ENCODE data around the gene POGLUT2. TPM values are rescaled to one million over a fixed set of nuclear protein-coding genes. Genes with fewer than 3 reads are reported as not detected.
A peak's percentile ranks its signal among the peaks of the same experiment; 100 is the strongest.

POGLUT2 gene
- total RNA-seq, 1 experiment from 2014 or later = 5.8 TPM

GRCh38 chr13:102845289-102845629 lies 46.5 kb upstream of the POGLUT2 start:
- Histone ChIP-seq H3K4me1 (ENCODE audit: control insufficient read depth, insufficient read depth, low read length) (peaks cover 7% of the 10 kb centered on the region), H3K27me3 (ENCODE audit: control insufficient read depth, insufficient read depth, low read length) (no peaks in the 10 kb centered on the region), H3K4me3 (ENCODE audit: low read depth in 2 of 2, low read length in 2 of 2) (peak overlapping the region; percentile 93 to 97), H3K9me3 (ENCODE audit: control insufficient read depth, insufficient read depth, low read depth, low read length) (no peaks in the 10 kb centered on the region), H3K27ac (ENCODE audit: low read length) (peak overlapping the region; percentile 91), H3K36me3 (ENCODE audit: control insufficient read depth, insufficient read depth, low read length) (peaks cover 8% of the 10 kb centered on the region; the same call in 1 of the 2 replicates)
- intact Hi-C loops (cut with micrococcal nuclease; ENCODE audit: unreplicated experiment) = no loop called here
- no peak for DNase-seq (ENCODE audit: low read depth, low spot score)
- POLR2A ChIA-PET = no interaction called here
- CTCF ChIA-PET = no interaction called here
- TF ChIP-seq TCF7L2 (IDR thresholded peaks at IDR 0.05; ENCODE audit: low read depth, low read length) (no peak), REST (IDR thresholded peaks at IDR 0.05; ENCODE audit: insufficient read depth in 1 of 2, low read depth in 2 of 2, low read length in 1 of 2) (no peak)
- peak; percentile 40 for ATAC-seq
- in situ Hi-C loops (cut with HindIII; ENCODE audit: low pct_unique_long_range_greater_than_20kb, low sequenced_read_pairs) = no loop called here
- BruUV-seq (replicated peaks) = TSS peak; percentile 99

- no peaks in the 10 kb centered on the region for H3K9me3 ChIP-seq (ENCODE audit: control insufficient read depth, insufficient read depth, low read depth, low read length)
- H3K27me3 ChIP-seq (ENCODE audit: control insufficient read depth, insufficient read depth, low read length) = no peaks in the 10 kb centered on the region
- intact Hi-C loops (cut with micrococcal nuclease; ENCODE audit: unreplicated experiment) (no loop called here), in situ Hi-C loops (cut with HindIII; ENCODE audit: low pct_unique_long_range_greater_than_20kb, low sequenced_read_pairs) (no loop called here)
- H3K36me3 ChIP-seq (ENCODE audit: control insufficient read depth, insufficient read depth, low read length) = no peaks in the 10 kb centered on the region
- no peak overlapping the region for H3K4me3 ChIP-seq (ENCODE audit: low read depth in 2 of 2, low read length in 2 of 2)
- ATAC-seq (no peak), DNase-seq (ENCODE audit: low read depth, low spot score) (no peak)
- TF ChIP-seq TCF7L2 (IDR thresholded peaks at IDR 0.05; ENCODE audit: low read depth, low read length) (no peak), REST (IDR thresholded peaks at IDR 0.05; ENCODE audit: insufficient read depth in 1 of 2, low read depth in 2 of 2, low read length in 1 of 2) (no peak), POLR2AphosphoS5 (IDR thresholded peaks at IDR 0.05; ENCODE audit: low read depth, low read length) (no peak), SIN3A (IDR thresholded peaks at IDR 0.05; ENCODE audit: borderline replicate concordance, insufficient read depth, low read depth, low read length) (no peak), CTCF (IDR thresholded peaks at IDR 0.05) (no peak)
- ChIA-PET CTCF (no interaction called here), POLR2A (no interaction called here)
- no peak overlapping the region for H3K27ac ChIP-seq (ENCODE audit: low read length)
- H3K4me1 ChIP-seq (ENCODE audit: control insufficient read depth, insufficient read depth, low read length) = no peaks in the 10 kb centered on the region
- no TSS peak for BruUV-seq (replicated peaks)
These were observed 40.7 kb upstream of the POGLUT2 start for GRCh38 chr13:102839462-102839861.
